ENCODE measurements around the gene CABP7.
A peak's percentile ranks its signal among the peaks of the same experiment; 100 is the strongest.

CABP7 gene

DNA sequence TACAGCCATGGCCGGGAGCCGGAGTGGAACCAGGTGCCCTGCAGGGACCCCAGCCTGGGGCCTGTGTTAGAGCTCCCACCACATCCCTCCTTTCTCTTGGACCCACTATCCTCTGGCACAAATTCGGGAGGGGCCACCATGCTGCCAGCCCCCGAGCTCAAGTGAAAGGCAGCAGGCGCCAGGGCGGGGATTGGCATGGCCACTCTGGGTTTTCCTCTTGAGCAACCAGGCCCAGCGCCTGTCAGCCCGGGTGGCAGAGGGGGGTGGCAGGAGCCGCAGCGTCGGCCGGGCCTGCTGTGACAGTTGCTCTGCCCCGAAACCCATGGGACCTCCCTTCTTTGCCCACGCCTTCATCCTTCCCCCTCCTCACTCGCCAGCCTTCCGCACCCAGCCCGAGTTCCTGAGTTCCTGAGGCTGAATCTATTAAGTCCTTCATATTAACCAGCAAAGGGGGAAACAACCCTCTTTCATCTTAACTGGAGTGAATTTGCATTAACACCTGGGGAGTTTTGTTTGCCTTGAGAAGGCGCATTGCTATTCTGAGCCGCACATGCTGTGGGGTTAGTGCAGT lies 16.8 kb upstream of the CABP7 start:
- DNase-seq: no peak

DNA sequence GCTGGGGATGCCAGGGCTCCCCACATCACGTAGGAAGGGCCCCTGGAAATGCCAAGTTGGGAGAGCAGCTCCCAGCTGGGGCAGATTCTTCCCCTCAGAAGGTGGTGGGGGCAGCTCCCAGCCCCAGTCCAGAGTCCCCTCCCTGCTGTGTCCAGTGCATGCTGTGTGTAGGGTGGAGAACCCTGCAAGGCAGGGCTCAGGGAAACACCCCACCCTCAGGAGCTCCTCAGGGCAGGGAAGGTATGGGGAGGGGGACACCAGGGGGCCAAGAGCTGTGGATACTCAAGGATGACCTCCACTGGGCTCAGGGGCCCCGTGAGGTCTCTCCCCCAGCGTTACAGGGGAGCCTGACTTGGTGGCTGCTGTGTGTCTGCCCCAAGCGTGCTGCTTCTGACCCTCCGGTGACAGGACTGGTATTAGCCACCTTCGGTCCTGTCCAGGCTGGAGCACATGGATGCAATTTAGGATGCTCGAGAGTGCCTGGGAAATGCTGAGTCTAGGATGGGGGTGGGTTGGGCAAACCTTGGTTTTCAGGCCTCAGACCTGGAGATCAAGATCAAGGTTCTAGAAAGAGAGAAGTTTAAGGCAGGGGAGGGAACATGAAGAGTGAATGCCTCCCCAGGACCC lies 16.1 kb upstream of the CABP7 start:
- DNase-seq: no peak

DNA sequence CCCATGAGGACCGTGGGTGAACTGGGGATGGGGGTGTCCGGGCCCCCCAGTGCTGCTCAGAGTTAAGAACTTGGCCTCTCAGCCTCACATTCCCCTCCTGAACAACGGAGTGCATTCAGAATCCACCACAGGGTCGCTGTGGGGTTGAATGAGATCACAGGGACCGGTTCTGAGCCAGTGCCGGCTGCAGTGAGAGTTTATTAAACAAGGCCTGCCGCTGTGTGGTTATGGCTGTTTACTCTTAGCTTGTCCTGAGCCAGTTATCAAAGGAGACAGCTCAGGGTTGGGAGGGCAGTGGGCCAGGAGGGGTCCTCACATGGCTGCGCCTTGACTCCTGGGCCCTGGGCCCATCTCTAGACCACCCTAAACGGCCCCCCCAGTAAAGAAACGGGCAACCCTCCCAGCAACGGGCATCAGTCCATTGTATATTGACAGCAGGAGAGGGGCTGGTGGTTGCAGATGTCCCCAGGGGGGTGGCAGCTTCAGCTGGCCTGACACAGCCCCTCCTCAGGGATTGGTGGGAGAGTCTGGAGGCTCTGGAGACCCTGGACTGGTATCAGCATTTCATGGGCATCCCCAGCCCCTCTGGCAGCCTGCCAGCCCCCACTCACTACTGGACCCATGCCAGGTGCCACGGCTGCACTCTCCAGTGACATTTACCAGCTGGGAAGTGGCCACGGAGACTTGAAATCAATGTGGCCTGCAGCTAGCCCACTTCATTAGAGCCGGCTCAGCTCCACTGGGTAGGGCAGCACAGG lies 15.1 kb upstream of the CABP7 start:
- DNase-seq: no peak

DNA sequence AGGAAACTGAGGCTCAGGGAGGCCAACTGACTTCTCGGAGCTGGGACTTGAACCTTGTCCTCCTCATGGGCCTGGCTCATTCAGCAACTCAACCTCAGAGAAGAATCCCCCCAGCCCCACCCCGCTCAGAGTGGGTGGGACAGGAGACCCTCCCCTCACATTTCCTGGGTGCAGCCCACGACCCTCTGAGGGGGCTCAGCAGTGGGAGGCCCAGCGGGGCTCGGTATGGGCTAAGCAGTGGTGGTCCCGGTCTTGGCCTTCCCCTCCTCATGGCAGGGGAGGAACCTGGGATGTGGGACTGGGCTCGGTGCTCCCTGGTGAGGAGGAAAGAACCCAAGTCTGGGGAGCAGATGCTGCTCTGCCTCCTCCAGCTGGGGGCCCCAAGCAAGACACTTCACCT lies 14.2 kb upstream of the CABP7 start:
- no peak for DNase-seq

DNA sequence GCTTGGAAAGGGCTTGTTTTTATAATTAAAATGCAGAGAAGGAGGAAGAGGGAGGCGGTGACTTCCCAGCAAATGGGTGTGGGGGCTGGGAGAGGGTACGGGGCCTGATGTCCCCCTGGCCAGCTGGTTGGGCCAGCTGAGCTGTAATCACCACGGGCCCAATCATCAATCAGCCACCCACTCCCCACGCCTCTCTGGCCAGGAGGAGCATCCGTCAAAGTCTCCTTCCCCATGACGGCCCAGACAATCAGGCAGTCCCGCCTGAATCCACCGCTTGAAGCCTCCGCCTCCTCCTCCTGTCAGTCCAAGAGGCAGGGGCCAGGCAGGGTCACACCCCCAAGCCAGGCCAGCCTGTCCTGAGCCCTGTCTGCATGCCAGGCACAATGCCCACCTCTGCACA lies 13.3 kb upstream of the CABP7 start:
- no peak for DNase-seq

DNA sequence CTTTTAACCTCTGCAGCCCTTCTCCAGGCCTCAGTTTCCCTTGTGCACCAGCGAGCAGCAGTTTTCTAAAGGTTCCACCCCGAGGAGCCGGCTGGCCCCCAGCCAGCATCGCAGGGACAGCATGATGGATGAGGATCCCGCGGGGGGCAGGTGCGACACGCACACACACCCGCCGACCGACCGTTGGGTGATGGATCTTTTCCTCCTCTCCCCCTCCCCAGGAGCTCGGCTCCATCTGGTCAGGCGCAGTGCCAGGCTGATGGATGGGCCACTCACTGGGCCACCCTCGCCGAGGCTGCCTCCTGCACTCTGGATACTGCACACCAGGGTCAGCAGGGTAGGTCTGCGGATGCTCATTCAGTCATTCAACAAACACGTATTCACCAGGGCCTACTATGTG lies 12.8 kb upstream of the CABP7 start:
- DNase-seq: no peak

DNA sequence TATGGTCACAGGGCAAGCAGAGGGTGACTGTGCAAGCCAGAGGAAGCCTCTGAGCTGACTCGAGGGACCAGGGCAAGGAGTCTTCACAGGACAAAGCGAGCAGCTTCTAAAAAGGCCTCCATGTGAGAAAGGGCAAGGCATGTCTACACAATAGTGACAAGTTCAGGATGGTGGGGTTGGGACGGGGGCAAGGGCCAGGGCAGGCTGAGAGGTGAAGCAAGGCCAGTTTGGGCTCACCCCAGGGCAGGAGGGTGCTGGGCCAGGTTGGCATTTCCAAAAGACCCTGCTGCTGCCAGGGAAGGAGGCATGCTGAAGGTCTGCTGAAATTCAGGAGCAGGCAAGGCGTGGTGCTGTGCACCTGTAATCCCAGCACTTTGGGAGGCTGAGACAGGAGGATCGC lies 12.3 kb upstream of the CABP7 start:
- no peak for DNase-seq

DNA sequence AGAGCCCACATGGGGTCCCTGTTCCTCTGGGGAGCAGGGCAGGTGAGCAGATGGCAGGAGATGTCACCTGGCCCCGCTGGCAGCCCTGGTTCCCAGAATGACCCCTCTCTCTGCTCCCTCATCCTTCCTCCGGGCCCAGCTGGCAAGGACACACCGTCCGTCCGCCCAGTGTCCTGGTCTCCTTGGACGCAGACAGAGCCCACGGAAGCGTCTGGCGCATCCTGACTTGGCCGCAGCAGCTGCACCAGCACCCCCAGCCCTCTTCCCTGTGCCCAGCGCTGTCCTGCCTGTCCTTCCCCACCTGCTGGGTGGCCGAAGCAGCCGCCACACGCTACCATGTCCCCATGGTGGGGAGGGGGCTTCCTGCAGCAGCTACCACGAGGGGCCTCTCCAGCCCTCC lies 9.6 kb upstream of the CABP7 start:
- DNase-seq: no peak

DNA sequence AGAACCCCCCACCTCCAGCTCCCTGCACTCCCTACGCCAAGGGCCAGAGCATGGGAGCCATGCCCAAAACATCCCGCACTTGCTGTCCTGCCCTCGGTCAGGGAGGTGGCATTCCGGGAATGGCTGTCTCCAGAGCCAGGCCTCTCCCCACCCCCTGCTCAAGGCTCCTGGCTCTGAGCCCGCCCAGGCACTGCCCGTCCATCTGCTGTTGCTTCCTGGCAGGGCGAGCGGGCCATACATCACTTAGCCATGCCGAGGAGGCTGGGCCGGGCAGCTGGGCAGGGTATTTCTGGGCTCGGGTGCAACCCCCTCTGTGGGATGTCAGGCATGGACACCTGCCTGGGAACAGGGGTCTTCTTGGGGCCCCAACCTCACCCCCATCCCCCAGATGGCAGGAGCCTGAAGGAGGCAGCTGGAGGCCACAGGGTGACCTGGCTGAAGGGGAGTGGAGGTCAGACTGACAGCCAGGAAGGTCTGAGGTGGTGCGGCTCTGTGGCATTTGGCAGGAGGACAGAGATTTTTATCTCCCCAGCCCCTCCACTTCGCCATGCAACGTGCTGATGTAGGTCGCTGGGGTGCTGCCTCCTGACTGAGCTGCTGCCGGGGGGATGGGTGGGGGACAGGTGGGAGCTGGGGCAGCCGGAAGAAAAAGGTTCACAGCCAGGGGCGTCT lies 8.7 kb upstream of the CABP7 start:
- DNase-seq: no peak

DNA sequence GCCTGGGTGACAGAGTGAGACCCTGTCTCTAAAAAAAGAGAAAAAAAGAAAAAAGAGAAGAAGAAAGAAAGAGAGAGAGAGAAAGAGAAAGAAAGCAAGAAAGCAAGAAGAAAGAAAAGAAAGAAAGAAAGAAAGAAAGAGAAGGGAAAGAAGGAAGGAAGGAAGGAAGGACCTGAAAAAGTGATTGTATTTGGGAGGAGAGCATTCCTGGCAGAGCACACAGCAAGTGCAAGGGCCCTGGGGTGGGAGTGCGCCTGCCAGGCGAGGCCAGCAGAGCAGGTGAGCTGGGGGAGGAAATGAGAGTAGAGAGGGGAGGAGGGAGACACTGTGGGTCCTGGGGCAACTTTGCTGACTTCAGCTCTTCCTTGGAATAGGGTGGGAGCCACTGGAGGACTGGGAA lies 7.7 kb upstream of the CABP7 start:
- no peak for DNase-seq

DNA sequence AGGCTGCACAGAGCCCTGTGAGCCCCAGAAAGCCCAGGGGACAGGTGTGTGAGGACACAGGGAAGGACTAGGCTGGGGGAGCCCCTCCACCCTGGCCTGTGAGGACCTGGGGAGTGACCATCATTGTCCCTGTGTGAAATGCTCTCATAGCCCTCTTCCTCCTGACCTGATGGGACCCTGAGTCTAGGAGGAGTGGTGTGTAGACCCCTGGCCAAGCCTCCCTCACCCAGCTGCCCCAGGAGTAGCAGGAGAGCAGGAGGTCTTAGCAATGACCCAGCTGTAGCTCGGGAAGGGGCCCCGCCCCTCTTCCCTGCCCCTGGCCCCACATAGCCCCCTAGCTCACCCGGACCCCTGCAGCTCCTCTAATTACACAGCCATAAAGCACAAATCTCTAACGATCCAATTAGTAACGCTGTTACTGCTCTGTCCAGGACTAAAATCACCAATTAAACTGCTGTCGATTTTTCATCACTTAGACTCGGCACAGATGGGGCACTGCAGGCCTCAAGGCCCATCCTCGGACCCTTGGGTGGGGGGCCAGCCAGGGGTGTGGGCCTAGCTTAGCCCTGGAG lies 6.6 kb upstream of the CABP7 start:
- no peak for DNase-seq

DNA sequence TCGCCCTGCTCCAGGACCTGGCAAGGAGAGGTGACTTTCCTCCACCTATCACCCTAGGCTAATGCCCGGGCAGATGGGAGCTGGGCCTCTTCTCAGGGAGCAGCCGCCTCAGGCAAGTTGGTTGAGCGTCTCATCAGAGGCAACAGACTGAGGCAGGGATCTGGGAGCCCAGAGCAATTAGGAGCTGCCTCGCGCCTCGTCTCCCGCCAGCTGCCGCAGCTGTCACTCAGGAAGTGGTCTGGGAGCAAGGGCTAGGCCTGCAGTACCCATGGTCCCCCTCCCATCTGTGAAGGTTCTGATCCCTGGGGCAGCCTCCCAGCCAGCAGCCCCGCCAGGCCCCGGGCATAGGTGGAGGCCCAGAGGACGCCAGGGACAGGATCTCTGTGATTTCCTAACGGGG lies 4.6 kb upstream of the CABP7 start:
- DNase-seq: no peak

DNA sequence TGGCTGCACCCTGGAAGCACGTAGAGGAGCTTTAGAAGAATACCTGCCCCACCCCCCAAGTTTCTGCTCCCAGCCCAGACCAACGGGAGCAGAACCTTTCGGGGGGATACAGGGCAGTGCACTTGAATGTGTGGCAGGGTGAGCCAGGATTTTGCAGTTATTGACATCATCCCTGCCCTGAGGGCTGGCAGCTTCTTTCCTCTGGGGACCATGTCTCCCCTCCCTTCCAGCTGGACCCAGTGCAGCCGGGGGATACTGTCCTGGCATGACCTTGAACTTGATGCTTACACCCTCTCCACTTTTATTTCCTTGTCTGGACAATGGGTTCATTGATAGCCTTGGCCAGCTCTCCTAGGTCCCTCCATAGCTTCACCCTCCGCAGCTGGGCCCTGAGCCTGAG lies 4.1 kb upstream of the CABP7 start:
- no peak for DNase-seq

DNA sequence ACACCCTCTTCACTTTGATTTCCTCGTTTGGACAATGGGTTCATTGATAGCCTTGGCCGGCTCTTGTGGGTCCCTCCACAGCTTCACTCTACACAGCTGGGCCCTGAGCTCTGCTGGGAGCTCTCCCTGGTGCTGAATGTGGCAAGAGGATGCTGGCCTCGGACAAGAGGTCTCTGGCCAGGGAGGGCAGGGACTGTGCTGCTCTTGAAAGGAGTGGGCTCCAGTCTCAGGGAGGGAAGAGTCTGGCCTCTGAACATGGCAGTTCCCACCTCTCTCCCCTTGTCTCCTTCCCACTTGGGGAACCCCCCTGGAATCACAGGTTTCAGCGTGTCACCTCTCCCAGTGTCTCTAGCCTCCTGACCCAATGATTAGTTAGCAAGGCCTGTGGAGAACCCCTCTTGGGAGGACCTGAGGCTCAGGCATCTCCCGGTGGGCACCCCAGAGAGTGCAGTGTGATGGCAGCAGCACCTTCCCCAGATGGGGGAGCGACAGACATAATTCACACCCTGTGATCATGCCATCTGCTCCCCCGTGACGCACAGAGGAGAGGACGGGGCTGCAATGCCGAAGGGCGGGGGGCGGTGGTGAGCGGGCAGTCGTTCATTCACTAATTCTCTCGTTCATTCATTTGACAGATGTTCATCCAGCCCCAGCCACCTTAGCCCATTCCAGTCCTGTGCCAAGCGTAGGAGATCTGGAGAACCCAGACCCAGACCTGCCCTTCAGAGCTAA lies 2.8 kb upstream of the CABP7 start:
- peak; percentile 62 for DNase-seq

DNA sequence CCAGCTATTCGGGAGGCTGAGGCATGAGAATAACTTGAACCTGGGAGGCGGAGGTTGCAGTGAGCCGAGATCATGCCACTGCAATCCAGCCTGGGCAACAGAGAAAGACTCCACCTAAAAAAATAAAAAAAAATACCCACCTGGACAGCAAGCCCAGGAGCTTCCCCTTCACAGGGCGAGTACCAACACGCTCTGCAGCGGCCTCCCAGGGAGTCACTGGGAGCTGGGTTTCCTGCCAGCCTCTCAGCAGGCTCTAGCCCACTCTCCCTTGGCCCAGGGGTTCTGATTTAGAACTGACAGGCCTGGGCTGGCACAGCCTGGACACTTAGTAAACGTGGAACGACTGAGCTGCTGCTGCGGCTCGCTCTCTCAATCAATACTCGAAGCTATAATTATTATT lies 2.0 kb upstream of the CABP7 start:
- no peak for DNase-seq

DNA sequence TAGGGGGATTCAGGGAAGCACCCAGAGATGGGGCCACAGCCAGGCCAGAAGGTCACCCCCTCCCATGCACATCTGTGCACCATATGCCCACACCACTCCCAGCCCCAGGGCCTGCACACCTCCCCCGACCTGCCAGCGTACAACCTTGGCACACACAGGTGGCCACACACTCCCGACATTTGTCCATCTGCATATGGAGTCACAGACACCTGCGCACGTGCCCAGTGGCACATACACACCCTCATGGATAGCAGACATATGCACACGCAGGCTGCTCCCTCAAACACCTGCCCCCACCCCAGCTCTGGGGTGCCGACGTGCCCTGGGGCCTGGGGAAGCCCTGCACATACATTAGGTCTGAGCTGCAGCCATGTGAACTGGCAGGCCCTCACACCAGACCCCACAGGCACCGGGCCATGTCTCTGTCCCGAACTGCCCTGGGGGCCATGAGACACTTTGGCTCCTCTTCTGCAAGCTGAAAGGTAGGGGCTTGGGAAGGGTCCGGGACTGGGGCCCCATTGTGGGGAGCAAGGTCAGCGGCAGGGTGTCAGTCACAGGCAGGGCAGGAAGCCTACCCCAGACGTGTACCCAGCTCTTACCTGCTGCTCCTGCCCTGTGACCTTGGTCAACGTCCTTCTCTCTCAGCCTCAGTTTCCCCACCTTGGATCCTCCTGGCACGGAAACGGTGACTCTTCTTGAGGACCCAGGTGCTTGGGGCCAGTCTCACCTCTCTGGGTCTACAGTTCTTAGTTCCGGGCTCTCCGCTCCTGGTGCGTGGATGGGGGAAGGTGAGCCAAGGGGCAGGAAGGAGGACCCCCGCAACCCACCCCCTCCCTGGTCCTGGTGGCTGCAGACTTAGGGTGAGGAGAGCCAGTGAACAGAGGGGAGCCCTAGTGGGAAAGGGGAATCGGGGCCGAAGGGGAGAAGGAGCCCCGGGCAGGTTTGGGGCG lies 579 bp upstream of the CABP7 start:
- no peak for DNase-seq

DNA sequence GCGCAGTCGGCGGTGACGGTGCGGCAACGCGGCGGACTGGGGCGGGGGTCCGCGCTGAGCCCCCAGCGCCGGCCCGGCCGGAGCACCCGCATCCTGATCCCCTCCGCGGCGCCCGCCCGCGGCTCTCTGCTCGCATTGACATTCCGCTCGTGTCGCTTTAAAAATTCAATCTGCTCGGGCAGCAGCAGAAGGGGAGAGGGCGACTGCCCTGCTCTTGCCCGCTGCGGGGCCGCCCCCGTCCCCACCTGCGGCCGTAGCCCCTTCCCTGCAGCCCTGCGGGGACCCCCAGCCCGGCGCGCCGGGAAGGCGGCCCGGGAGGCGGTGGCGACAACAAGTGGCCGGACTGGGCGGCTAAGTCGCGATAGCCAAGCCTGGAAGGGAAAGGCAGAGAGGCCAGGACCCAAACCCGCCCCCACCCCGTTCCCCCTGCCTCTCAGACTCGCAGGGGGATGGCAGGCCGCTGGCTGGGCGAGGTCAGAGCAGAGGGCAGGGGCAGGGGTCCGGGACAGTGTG lies 1.1 kb downstream of the CABP7 start:
- no peak for DNase-seq

DNA sequence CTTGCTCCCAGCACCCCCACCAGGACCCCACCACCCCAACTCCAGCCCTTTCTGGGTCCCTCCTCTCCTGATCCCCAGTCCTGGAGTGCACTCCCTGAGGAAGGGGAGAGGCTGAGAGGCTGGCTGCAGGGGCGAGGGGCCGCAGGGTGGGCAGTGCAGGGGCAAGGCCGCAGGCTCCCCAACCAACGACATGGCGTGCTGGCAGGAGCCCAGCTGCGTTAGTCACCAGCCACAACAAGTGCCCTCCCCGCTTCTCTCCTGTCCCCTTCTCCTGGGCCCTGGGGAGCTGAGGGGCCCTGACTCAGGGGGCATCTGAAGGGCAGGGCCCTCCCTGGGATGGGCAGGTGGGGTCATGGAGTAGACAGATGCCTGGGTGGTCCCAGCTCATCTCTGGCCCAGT lies 2.3 kb downstream of the CABP7 start:
- DNase-seq: no peak

DNA sequence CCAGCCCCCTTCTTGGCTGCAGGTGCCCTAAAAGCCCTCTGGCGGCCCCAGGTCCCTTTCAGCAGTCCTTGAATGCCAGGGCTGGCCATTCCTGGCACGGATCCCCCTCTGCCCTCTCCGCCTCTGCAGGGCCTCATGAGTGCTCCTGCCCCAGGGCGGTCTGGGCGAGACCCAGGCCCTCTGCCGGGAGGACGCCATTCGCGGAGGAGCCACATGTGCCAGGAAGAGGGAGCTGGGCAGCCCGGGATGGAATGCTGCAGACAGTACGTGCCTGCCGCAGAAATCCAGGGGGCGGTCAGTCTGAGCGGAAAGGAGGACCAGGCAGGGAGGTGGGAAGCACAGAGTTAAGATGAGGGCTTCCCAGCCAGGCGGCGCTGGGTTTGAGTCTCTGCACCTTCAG lies 2.8 kb downstream of the CABP7 start:
- no peak for DNase-seq

DNA sequence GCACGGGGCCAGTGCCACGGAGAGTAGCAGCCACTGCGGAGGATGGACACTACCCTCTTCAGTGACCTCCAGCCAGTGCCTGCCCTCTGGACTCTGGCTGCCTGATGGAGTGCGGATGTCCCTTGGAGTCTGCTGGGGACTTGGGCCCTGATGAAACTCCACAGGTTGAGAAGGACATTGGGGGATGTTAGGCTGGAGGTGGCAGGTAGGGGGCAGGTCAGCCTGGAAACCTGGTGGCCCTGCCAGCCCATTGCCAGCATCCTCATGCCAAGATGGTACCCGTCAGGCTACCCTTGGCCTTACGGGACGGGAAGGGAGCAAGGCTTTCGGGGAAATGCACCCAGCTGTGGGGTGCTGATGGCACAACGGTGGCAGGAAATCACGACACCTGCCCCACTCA lies 4.0 kb downstream of the CABP7 start:
- DNase-seq: no peak

DNA sequence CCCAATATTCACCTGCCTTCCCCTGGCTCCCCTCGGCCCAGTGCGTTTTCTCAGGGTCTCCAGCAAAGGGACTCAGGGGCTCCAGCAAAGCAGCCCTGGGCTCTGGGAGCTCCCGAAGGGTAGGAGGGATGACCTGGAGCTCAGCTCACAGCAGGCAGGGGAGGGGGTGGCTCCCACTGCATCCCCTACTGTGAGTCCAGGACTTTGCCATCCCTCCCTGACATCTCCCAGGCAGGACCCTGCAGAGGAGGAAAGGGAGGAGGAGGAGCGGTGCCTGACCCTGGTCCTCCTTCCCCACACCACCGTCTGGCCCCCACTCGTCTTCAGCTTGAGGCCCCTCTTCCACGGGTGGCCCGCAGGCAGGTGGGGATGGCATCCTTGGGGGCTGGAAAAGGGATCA lies 5.0 kb downstream of the CABP7 start:
- DNase-seq: no peak

DNA sequence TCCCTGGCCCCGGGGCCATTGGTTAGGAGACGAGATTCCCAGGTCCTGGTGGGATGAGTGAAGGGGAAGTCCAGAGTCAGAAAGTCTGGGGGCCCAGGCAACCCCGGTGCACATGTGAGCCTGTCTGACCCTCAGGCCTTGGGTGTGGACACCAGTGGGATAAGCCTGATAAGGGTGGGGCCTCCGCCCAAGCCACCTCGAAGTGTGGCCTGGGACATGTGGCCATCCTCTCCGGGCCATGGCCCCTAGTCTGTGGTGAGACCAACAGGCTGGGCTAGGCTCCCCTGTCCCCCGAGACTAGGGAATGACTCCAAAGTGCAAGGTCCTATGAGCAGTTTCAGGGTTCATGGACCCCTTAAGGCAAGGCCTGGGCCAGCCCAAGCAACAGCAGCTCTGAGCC lies 6.3 kb downstream of the CABP7 start:
- no peak for DNase-seq

Measured in activated CD8-positive, alpha-beta memory T cell treated with anti-CD3 and anti-CD28 coated beads, Interleukin-2, amount 50 U/mL, for 48 hours (primary cell).